Esophagus squamous epithelium (tissue), 5 donors: ENCODE data around the gene DUSP9. TPM values are rescaled to one million over a fixed set of nuclear protein-coding genes. Genes with fewer than 3 reads are reported as not detected.

Experiments used
- DNase-seq: peaks from one replicate; lab custom pipeline; 2025; lab: John Stamatoyannopoulos, UW
- H3K27ac ChIP-seq, 4 donors: fragments of 200-600 bp; sonication (generic); one replicate each; pipeline ENCODE4 v1.5.1; 2016 to 2019; ENCODE audit warnings: mild to moderate bottlenecking in 1 of 4
- H3K27me3 ChIP-seq, 4 donors: fragments of 200-600 bp; sonication (generic); 1 replicate in 3 of 4; 2 replicates in 1 of 4; pipeline versions ENCODE4 v1.5.1 to v1.6.0; 2017 to 2021; ENCODE audit warnings: antibody characterized with exemption in 1 of 4
- H3K36me3 ChIP-seq, 3 donors: fragments of 200-600 bp; sonication (generic); one replicate each; pipeline ENCODE4 v1.5.1; 2016 to 2019
- H3K4me1 ChIP-seq, 3 donors: fragments of 200-600 bp; sonication (generic); one replicate each; pipeline ENCODE4 v1.5.1; 2017 to 2019
- H3K4me3 ChIP-seq, 4 donors: fragments of 200-600 bp; sonication (generic); 1 replicate in 3 of 4; 2 replicates in 1 of 4; pipeline ENCODE4 v1.5.1; 2016 to 2019; ENCODE audit warnings: mild to moderate bottlenecking in 2 of 4, moderate library complexity in 1 of 4
- H3K9me3 ChIP-seq, 3 donors: fragments of 200-600 bp; sonication (generic); one replicate each; pipeline ENCODE4 v1.5.1; 2016 to 2019
- CTCF ChIP-seq, 6 experiments: fragments of 450-650 bp in 4 of 6; fragments of 200-600 bp in 2 of 6; sonication (generic) in 2 of 6; IDR thresholded peaks; one replicate each; pipeline ENCODE4 v1.5.1; 2016 to 2019; ENCODE audit warnings: antibody characterized with exemption in 6 of 6, mild to moderate bottlenecking in 4 of 6, moderate library complexity in 4 of 6
- POLR2A ChIP-seq, 4 donors: fragments of 450-650 bp; IDR thresholded peaks; one replicate each; pipeline ENCODE4 v1.6.1; 2017; ENCODE audit warnings: antibody characterized with exemption in 4 of 4, mild to moderate bottlenecking in 4 of 4, moderate library complexity in 3 of 4
- WGBS, 2 donors: methylation state at CpG; one replicate each; pipeline ENCODE4 v1.1.5; 2018; 5-methylcytosine and 5-hydroxymethylcytosine counted together
- intact Hi-C: fragments of 100-400 bp; cut with DNase I; formaldehyde crosslinking; loops from one replicate; pipeline ENCODE4 v1.15.0; 2022
- total RNA-seq, 4 donors: library from RNA; depleted of rRNA; stranded (reverse); fragments of >200 nt; gene quantifications; one replicate each; pipeline ENCODE4 v1.1.0, GENCODE V29; 2016
- donor health status: DM: yes; HTN: yes; CAD: no.

DUSP9 gene
- total RNA-seq, 4 donors from 2014 or later = 0.38 to 4.0 (median 1.3) TPM

GRCh38 chrX:153622661-153623309 is 24.2 kb upstream of the DUSP9 start:
- WGBS, 2 donors = 66 to 73% methylated on average over 12 to 17 of the region's 17 CpGs
- no peaks in the 10 kb centered on the region for H3K9me3 ChIP-seq
- no peak overlapping the region for H3K27ac ChIP-seq
- DNase-seq = no peak
- intact Hi-C loops = no loop called here
- no peak overlapping the region for H3K4me3 ChIP-seq
- H3K4me1 ChIP-seq = no peaks in the 10 kb centered on the region
- peaks cover 0 to 15% (median 0%) of the 10 kb centered on the region in 4 donors for H3K27me3 ChIP-seq
- H3K36me3 ChIP-seq = no peaks in the 10 kb centered on the region
- TF ChIP-seq CTCF (IDR thresholded peaks at IDR 0.05) (no peak), POLR2A (IDR thresholded peaks at IDR 0.05) (no peak)

GRCh38 chrX:153623310-153624029 is 23.5 kb upstream of the DUSP9 start:
- no peak for DNase-seq
- no peak overlapping the region for H3K27ac ChIP-seq
- H3K4me3 ChIP-seq = no peak overlapping the region
- intact Hi-C loops = no loop called here
- WGBS, 2 donors = 51% methylated on average over 5 of the region's 16 CpGs; no CpG with 5 or more reads in 1 of the 2 donors
- H3K4me1 ChIP-seq = no peaks in the 10 kb centered on the region
- H3K36me3 ChIP-seq = no peaks in the 10 kb centered on the region
- H3K9me3 ChIP-seq = no peaks in the 10 kb centered on the region
- TF ChIP-seq POLR2A (IDR thresholded peaks at IDR 0.05) (no peak), CTCF (IDR thresholded peaks at IDR 0.05) (no peak)
- peaks cover 0 to 15% (median 0%) of the 10 kb centered on the region in 4 donors for H3K27me3 ChIP-seq

GRCh38 chrX:153624196-153625091 is 22.6 kb upstream of the DUSP9 start:
- H3K27me3 ChIP-seq = peaks cover 0 to 15% (median 0%) of the 10 kb centered on the region in 4 donors
- TF ChIP-seq POLR2A (IDR thresholded peaks at IDR 0.05) = no peak
- TF ChIP-seq CTCF (IDR thresholded peaks at IDR 0.05) = no peak
- DNase-seq = no peak
- no peak overlapping the region for H3K27ac ChIP-seq
- intact Hi-C loops = no loop called here
- H3K4me3 ChIP-seq = no peak overlapping the region
- H3K36me3 ChIP-seq = no peaks in the 10 kb centered on the region
- no peaks in the 10 kb centered on the region for H3K9me3 ChIP-seq
- no peaks in the 10 kb centered on the region for H3K4me1 ChIP-seq
- WGBS, 2 donors = 59 to 100% methylated on average over 1 to 5 of the region's 15 CpGs

GRCh38 chrX:153625271-153626024 is 21.6 kb upstream of the DUSP9 start:
- no peaks in the 10 kb centered on the region for H3K9me3 ChIP-seq
- H3K27ac ChIP-seq = no peak overlapping the region
- TF ChIP-seq CTCF (IDR thresholded peaks at IDR 0.05) (no peak), POLR2A (IDR thresholded peaks at IDR 0.05) (no peak)
- DNase-seq = no peak
- H3K4me1 ChIP-seq = no peaks in the 10 kb centered on the region
- no peaks in the 10 kb centered on the region for H3K36me3 ChIP-seq
- 97% methylated on average over 6 of the region's 21 CpGs; no CpG with 5 or more reads in 1 of the 2 donors for WGBS, 2 donors
- no peak overlapping the region for H3K4me3 ChIP-seq
- peaks cover 0 to 15% (median 0%) of the 10 kb centered on the region in 4 donors for H3K27me3 ChIP-seq
- intact Hi-C loops = no loop called here
